Activated CD8-positive, alpha-beta memory T cell treated with anti-CD3 and anti-CD28 coated beads, Interleukin-2, amount 50 U/mL, for 24 hours (primary cell): ENCODE data around the gene POLR2J.
"Not testable (repeated sequence)": the region's sequence is repeated elsewhere in the genome, so short reads cannot be mapped to it uniquely, and the experiment has no call there.

Experiments used
- DNase-seq: peaks from one replicate; pipeline ENCODE4 v3.0.0-alpha.2; 2020; ENCODE audit errors: extremely low read depth

The POLR2J gene

GRCh38 chr7:102494473-102495149 lies 15.9 kb upstream of the POLR2J start:
- not testable (repeated sequence) for DNase-seq

GRCh38 chr7:102494026-102494425 lies 15.3 kb upstream of the POLR2J start:
- DNase-seq = not testable (repeated sequence)

GRCh38 chr7:102493220-102493935 lies 14.7 kb upstream of the POLR2J start:
- not testable (repeated sequence) for DNase-seq

- not testable (repeated sequence) for DNase-seq
These were observed 11.9 kb upstream of the POLR2J start for GRCh38 chr7:102490529-102491075.

- DNase-seq = not testable (repeated sequence)
These were observed 5.6 kb upstream of the POLR2J start for GRCh38 chr7:102484317-102484716.

- DNase-seq = not testable (repeated sequence)
These were observed 3.2 kb upstream of the POLR2J start for GRCh38 chr7:102481962-102482361.

GRCh38 chr7:102479982-102480637 lies 1.4 kb upstream of the POLR2J start:
- not testable (repeated sequence) for DNase-seq

- not testable (repeated sequence) for DNase-seq
These were observed 475 bp upstream of the POLR2J start for GRCh38 chr7:102479209-102479584.

GRCh38 chr7:102474736-102475435 lies 3.8 kb downstream of the POLR2J start:
- not testable (repeated sequence) for DNase-seq

GRCh38 chr7:102474116-102474515 lies 4.6 kb downstream of the POLR2J start:
- not testable (repeated sequence) for DNase-seq

GRCh38 chr7:102473271-102473991 lies 5.3 kb downstream of the POLR2J start:
- no peak for DNase-seq

- DNase-seq = no peak
These were observed 6.3 kb downstream of the POLR2J start for GRCh38 chr7:102472126-102473041.

- DNase-seq = no peak
These were observed 7.0 kb downstream of the POLR2J start for GRCh38 chr7:102471791-102472125.

- no peak for DNase-seq
These were observed 8.5 kb downstream of the POLR2J start for GRCh38 chr7:102469972-102470825.

GRCh38 chr7:102469351-102469971 lies 9.3 kb downstream of the POLR2J start:
- no peak for DNase-seq

- DNase-seq = no peak
These were observed 10.0 kb downstream of the POLR2J start for GRCh38 chr7:102468478-102469350.

- no peak for DNase-seq
These were observed 10.9 kb downstream of the POLR2J start for GRCh38 chr7:102467581-102468477.
